Mucosa of rectum (tissue), 2 donors: ENCODE results near the gene DGKD.

ENCODE experiments used
- H3K27ac ChIP-seq, 2 donors: one replicate each; pipeline ENCODE4 v1.7.0; 2013; ENCODE audit warnings: inconsistent platforms in 2 of 2, low read depth in 2 of 2, low read length in 2 of 2
- H3K27me3 ChIP-seq, 2 donors: one replicate each; pipeline ENCODE4 v1.7.0; 2013; ENCODE audit warnings: low read length in 2 of 2; ENCODE audit not compliant: control insufficient read depth in 2 of 2, insufficient read depth in 2 of 2
- H3K36me3 ChIP-seq, 2 donors: one replicate each; pipeline ENCODE4 v1.7.0; 2013; ENCODE audit warnings: low read length in 2 of 2; ENCODE audit not compliant: control insufficient read depth in 2 of 2, insufficient read depth in 2 of 2
- H3K4me1 ChIP-seq, 2 donors: one replicate each; pipeline ENCODE4 v1.7.0; 2013; ENCODE audit warnings: low read length in 2 of 2, mild to moderate bottlenecking in 1 of 2; ENCODE audit not compliant: control insufficient read depth in 2 of 2, insufficient read depth in 2 of 2
- H3K4me3 ChIP-seq, 2 donors: one replicate each; pipeline ENCODE4 v1.7.0; 2013; ENCODE audit warnings: low read length in 2 of 2
- H3K9ac ChIP-seq, 2 donors: one replicate each; pipeline ENCODE4 v1.7.0; 2013; ENCODE audit warnings: low read length in 2 of 2, low read depth in 1 of 2, mild to moderate bottlenecking in 1 of 2
- H3K9me3 ChIP-seq, 2 donors: one replicate each; pipeline ENCODE4 v1.7.0; 2013; ENCODE audit warnings: low read length in 2 of 2; ENCODE audit not compliant: control insufficient read depth in 2 of 2
- donor health status: healthy.
- donor health status: Normal muscosa, but diverticular disease.

Gene DGKD

DNA sequence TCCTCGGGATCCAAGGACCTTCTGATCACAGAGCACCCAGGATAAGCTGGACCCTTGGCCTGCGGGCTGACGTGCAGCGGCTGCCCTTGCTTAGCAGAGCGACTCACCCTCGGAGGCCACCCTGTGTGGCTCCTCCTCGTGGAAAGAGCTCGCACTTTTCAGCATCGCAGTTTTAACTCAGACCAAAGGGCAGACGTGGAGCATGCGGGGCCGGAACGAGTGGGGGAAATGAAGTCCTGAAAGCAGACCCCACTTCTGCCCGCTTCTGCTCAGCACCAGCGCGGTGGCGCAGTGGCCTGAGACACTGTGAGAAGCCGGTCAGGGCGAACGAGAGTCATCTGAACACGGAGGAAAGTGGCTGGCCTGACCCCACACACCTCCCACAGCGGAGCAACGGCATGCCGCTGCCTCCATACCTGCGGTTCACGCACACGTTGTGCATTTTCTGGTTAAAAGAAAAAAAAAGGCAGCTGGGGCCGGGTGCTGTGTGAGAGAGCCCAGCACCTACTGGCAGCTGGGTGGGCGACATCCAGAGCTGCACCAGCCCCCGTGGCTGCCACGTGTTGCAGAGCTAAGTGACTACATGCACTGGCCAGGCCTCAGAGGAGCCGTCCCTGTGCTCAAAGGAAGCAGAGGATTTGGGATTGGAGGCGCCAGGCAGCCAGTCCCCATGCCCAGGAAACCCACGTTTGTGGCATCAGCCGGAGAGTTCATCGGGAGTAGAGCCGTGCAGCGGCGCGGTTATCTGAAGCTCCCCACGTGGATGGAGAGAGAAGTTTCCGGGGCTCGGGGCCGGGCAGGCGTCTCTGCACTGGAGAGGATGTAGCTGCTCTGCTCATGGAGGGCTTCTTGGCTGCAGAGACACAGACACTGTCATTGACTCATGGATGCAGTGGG is 122.6 kb downstream of the DGKD start:
- H3K4me3 ChIP-seq: no peak overlapping the region
- no peaks in the 10 kb centered on the region for H3K27me3 ChIP-seq
- H3K9me3 ChIP-seq: no peaks in the 10 kb centered on the region
- H3K27ac ChIP-seq: no peak overlapping the region
- no peaks in the 10 kb centered on the region for H3K4me1 ChIP-seq
- no peak overlapping the region for H3K9ac ChIP-seq
- peaks cover 24 to 33% of the 10 kb centered on the region in 2 donors for H3K36me3 ChIP-seq

DNA sequence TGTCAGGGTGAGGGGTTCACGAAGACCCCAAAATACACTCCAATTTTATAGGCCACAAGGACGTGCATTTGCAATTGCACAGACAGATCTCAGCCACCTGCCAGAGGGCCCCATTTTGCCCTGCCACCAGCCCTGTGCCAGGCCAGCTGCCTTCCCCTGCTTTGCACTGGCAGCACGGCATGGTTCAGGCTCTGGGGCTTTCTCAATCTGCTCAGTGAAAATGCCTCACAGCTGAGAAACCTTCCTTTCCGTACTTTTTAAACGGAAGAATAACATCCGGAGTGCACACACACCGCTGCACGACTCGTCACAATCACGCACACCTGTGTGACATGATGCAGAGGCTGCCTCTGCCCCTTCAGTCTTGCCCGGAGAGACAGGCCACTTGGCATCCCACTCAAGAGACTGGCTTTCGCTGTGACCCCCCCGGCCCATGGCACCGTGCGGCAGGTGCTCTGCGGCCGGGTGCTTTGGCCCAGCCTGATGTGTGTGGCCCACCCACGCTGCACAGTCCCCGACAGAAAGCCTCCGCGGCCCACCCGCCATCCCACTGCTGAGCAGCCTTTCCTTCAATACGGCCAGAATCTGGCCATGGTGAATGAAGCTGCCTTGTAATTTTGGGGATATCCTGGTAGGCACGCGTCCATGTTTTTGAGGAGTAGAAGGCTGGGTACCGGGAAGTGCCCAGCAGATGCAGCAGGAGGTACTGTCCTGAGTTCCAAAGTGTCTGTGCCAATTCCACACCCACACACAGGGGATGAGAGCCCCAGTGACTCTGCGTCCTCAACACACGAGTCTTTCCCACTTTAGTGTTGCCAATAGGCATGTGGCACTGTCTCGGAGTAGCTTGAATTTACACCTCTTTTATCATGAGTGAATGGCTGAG is 123.5 kb downstream of the DGKD start:
- Histone ChIP-seq H3K27ac (no peak overlapping the region), H3K36me3 (peaks cover 29 to 31% of the 10 kb centered on the region in 2 donors), H3K4me1 (no peaks in the 10 kb centered on the region), H3K9me3 (no peaks in the 10 kb centered on the region), H3K9ac (no peak overlapping the region), H3K27me3 (no peaks in the 10 kb centered on the region), H3K4me3 (no peak overlapping the region)

DNA sequence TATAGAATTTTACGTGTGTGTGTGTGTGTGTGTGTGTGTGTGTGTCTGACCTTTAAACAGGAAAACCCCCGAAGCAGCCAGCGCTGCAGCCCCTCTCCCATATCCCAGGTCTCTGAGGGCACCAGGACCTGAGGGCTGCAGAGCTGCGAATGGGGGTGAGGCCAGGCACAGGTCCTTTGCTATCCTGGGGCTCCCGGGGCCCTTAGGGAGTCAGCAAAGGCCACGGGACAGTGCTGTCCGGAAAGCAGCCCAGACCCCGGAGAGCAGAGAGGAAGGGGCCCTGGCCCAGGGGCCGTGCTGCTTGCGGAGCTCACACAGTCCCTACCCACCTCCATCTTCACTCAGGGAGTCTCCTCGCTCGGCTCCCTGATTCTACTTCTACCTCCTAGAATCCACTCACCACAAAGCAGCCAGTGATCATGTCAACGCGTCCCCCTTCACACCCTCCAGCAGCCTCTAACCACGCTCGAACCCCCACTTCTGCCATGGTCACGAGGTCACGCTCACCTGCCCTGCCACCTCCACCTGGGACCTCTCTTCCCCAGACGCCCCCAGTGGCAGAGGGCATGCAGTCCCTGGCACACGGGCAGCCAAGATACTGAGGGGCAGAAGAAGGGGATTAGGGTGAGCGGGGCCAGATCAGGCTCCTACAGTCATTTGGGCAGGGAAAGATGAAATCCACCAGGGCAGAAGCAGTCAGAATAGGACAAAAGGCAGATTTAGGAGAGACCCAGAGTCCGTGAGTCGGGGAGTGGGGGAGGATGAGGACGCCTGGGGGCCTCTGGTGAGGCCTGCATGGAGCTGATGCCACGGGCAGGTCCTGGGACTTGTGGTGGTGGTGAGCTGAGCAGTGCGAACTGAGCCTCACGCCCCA is 125.6 kb downstream of the DGKD start:
- Histone ChIP-seq H3K27me3 (no peaks in the 10 kb centered on the region), H3K36me3 (peaks cover 34 to 40% of the 10 kb centered on the region in 2 donors), H3K4me3 (no peak overlapping the region), H3K4me1 (no peaks in the 10 kb centered on the region), H3K9me3 (no peaks in the 10 kb centered on the region), H3K9ac (no peak overlapping the region), H3K27ac (no peak overlapping the region)

DNA sequence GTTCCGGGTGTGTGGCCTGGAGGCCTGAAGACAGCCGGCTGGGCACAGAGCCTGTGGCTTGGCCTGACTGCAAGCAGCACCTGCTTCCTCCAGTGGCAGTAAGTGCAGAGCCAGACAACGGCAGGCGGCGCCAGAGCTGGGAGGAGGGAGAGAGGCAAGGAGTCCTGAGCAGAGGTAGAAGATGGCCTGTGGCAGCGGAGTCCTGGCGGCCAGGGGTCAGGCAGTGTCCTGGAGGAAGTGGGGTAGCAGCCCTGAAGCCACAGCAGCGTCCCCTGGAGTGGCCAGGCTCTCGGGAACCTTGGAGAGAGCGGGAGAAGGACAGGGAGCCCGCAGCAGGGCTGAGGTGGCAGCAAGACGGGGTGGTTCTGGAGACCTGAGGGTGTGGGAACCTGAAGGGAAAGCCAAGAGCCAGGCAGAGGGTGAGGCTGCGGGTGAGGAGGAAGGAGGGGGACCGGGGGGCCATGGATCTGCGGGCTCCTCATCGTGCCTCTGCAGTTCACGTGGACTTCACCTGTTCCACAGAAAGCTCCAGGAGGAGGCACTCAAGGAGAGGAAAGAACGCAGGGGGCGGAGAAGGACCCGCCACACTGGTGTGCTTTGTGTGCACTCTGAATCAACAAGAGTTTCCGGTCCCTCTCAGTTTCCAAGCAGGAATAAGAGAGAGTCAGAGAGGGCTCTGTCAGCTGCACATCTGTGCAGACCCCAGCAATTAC is 126.4 kb downstream of the DGKD start:
- H3K9ac ChIP-seq: no peak overlapping the region
- no peak overlapping the region for H3K4me3 ChIP-seq
- H3K9me3 ChIP-seq: no peaks in the 10 kb centered on the region
- H3K27ac ChIP-seq: no peak overlapping the region
- no peaks in the 10 kb centered on the region for H3K27me3 ChIP-seq
- no peaks in the 10 kb centered on the region for H3K4me1 ChIP-seq
- peaks cover 34 to 47% of the 10 kb centered on the region in 2 donors for H3K36me3 ChIP-seq

DNA sequence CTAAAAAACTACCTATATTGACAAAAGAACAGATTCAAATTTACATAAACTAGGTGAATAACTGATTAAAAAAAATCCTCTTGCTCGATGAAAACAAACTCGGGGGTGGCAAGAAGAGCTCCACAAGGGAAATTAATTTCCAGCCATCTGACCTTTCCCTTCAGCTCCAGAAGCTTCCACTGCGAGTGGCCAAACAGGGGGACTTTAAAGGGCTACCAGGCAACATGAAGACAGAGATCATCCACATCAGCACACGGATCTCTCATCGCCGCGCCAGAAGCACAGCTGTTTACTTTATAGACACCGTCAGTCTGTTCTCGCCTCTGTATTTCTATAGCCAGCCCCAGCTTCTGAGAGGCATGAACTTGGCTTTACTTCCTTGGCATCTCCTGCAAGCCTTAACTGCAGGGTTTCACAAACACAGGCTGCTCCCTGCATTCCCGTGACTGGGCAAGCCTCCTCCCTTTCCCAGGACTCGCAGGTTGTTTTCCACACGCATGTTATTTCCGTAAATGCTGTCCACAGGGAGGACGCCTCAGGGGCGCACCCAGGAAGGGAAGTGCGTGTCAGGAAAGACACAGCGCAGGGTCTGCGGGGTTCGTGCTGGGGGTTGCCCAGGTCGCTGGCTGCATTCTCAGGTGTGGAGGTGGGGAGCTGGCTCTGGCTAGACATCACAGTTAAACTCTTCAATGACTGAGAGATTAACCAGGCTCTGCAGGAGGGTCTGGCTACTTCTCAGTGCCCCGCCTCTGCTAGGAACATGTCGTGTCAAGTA is 127.3 kb downstream of the DGKD start:
- Histone ChIP-seq H3K27ac (no peak overlapping the region), H3K9ac (no peak overlapping the region), H3K4me1 (no peaks in the 10 kb centered on the region), H3K4me3 (no peak overlapping the region), H3K9me3 (no peaks in the 10 kb centered on the region), H3K36me3 (peaks cover 25 to 47% of the 10 kb centered on the region in 2 donors), H3K27me3 (no peaks in the 10 kb centered on the region)

DNA sequence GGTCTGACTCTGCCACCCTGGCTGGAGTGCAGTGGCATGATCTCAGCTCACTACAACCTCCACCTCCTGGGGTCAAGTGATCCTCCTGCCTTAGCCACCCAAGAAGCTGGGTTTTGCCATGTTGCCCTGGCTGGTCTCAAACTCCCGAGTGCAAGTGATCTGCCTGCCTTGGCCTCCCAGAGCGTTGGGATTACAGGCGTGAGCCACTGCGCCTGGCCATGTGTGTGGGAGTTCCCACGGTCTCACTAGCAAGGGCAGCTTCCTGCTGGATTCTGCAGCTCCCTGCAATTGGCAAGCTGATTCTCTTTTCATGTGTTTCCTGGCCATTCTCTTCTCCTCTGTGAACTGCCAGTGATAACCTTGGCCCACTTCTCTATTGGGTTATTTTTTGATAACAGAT is 128.3 kb downstream of the DGKD start:
- Histone ChIP-seq H3K27ac (no peak overlapping the region), H3K9ac (no peak overlapping the region)

DNA sequence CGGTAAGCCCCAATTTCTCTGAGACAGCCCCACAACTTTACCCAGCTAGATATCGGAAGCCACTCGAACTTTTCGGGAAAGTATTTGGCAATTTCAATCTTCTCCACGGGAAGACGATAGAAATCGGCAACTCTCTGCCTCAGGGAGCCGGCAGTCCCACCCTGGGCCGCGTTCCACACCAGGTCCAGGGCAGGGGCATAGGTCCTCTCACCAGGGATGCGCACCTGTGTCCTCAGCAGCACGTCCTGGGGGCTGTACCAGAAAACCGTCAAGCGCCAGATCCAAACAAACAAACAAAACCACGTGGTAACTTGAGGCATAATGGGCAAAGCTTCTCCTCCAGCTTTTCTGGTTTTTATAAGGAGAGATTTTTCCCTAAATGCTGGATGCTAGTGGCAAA is 131.4 kb downstream of the DGKD start:
- Histone ChIP-seq H3K9ac (no peak overlapping the region), H3K27ac (no peak overlapping the region), H3K27me3 (no peaks in the 10 kb centered on the region), H3K9me3 (no peaks in the 10 kb centered on the region), H3K36me3 (peaks cover 33 to 49% of the 10 kb centered on the region in 2 donors), H3K4me3 (no peak overlapping the region), H3K4me1 (no peaks in the 10 kb centered on the region)

More for the DNA sequence above, 128.3 kb downstream of the DGKD start:
- H3K4me1 ChIP-seq: no peaks in the 10 kb centered on the region
- H3K4me3 ChIP-seq: no peak overlapping the region
- H3K27me3 ChIP-seq: no peaks in the 10 kb centered on the region
- no peaks in the 10 kb centered on the region for H3K9me3 ChIP-seq
- H3K36me3 ChIP-seq: peaks cover 16 to 43% of the 10 kb centered on the region in 2 donors

DNA sequence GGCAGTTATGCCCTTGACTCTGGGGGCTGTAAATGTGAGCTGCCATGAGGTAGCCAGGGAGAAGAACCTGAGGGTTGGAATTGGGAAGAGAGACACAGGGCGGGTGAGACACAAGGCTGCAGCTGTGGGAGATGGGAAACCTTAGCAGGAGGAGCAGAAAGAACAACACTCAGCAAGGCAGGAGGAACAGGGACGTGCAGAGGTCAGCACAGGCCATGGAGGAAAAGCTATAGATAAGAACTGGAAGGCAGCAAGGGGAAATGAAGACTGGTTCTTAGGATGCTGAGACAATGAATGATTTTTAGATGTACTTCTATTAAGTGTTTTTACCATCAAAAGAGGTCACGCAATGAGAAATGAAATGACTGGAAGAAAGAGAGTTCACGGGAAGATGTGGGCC is 132.1 kb downstream of the DGKD start:
- H3K4me3 ChIP-seq: no peak overlapping the region
- H3K9ac ChIP-seq: no peak overlapping the region
- peaks cover 39 to 55% of the 10 kb centered on the region in 2 donors for H3K36me3 ChIP-seq
- H3K9me3 ChIP-seq: no peaks in the 10 kb centered on the region
- no peaks in the 10 kb centered on the region for H3K4me1 ChIP-seq
- no peak overlapping the region for H3K27ac ChIP-seq
- no peaks in the 10 kb centered on the region for H3K27me3 ChIP-seq
